Uterus (tissue), 4 donors: ENCODE data around the gene PWP1. TPM values are rescaled to one million over a fixed set of nuclear protein-coding genes. Genes with fewer than 3 reads are reported as not detected.

Source experiments
- DNase-seq, 2 donors: peaks; one replicate each; pipeline ENCODE4 v3.0.0-alpha.2; 2019 to 2020
- H3K27ac ChIP-seq, 2 donors: fragments of 200-600 bp; sonication (generic); 1 replicate in 1 of 2; 2 replicates in 1 of 2; pipeline ENCODE4 v1.5.1; 2016 to 2018
- H3K27me3 ChIP-seq, 2 donors: fragments of 200-600 bp; sonication (generic); one replicate each; pipeline ENCODE4 v1.5.1; 2018 to 2019; ENCODE audit warnings: control low read depth in 1 of 2
- H3K36me3 ChIP-seq, 2 donors: fragments of 200-600 bp; sonication (generic); one replicate each; pipeline ENCODE4 v1.5.1; 2019; ENCODE audit warnings: control low read depth in 1 of 2
- H3K4me1 ChIP-seq, 2 donors: fragments of 200-600 bp; sonication (generic); one replicate each; pipeline ENCODE4 v1.5.1; 2018 to 2019; ENCODE audit warnings: control low read depth in 1 of 2
- H3K4me3 ChIP-seq, 2 donors: fragments of 200-600 bp; sonication (generic); 1 replicate in 1 of 2; 2 replicates in 1 of 2; pipeline ENCODE4 v1.5.1; 2018 to 2019; ENCODE audit warnings: mild to moderate bottlenecking in 1 of 2
- H3K9me3 ChIP-seq, 2 donors: fragments of 200-600 bp; sonication (generic); one replicate each; pipeline ENCODE4 v1.5.1; 2019; ENCODE audit warnings: control low read depth in 1 of 2
- CTCF ChIP-seq, 4 experiments: fragments of 200-600 bp in 2 of 4; fragments of 450-650 bp in 2 of 4; sonication (generic) in 2 of 4; IDR thresholded peaks; one replicate each; pipeline ENCODE4 v1.5.1; 2016 to 2019; ENCODE audit warnings: antibody characterized with exemption in 4 of 4, mild to moderate bottlenecking in 2 of 4, moderate library complexity in 1 of 4
- POLR2A ChIP-seq, 2 donors: fragments of 450-650 bp; IDR thresholded peaks; one replicate each; pipeline ENCODE4 v1.6.1; 2016; ENCODE audit warnings: antibody characterized with exemption in 2 of 2, mild to moderate bottlenecking in 1 of 2, moderate library complexity in 1 of 2
- intact Hi-C: fragments of 100-400 bp; cut with DNase I; formaldehyde crosslinking; loops from one replicate; pipeline ENCODE4 v1.15.1; 2023; ENCODE audit warnings: low total_unique reads
- total RNA-seq, 4 donors: library from RNA; depleted of rRNA in 3 of 4; stranded (reverse); fragments of >200 nt in 3 of 4; gene quantifications; one replicate each; pipeline versions ENCODE4 v1.1.0 to v1.2.4, GENCODE V29; 2014 to 2023
- donor health status: DM: yes; HTN: yes; CAD: no.

Gene PWP1
- 10 to 100 TPM; 28.6 to 80.9 (median 63.5) TPM for total RNA-seq

GRCh38 chr12:107685360-107686248, at the start of gene PWP1:
TSS of gene PWP1 (plus strand) at chr12:107685799. CDS start at chr12:107685900, 101 bp downstream.
- intact Hi-C loops: no loop called here
- H3K9me3 ChIP-seq: no peaks in the 10 kb centered on the region
- peak; percentile 91 to 93 for DNase-seq
- H3K36me3 ChIP-seq: no peaks in the 10 kb centered on the region
- H3K27me3 ChIP-seq: no peaks in the 10 kb centered on the region
- H3K4me1 ChIP-seq: peaks cover 0 to 4% of the 10 kb centered on the region in 2 donors
- TF ChIP-seq POLR2A (IDR thresholded peaks at IDR 0.05) (peak; percentile 57 to 60), CTCF (IDR thresholded peaks at IDR 0.05) (peak in 2 of 4 experiments; percentile 9 to 30)
- H3K4me3 ChIP-seq: peak within 1 kb of the TSS; percentile 89 to 93
- peak within 1 kb of the TSS; percentile 42 to 75 for H3K27ac ChIP-seq

GRCh38 chr12:107641154-107641553, 44.4 kb upstream of the PWP1 start:
- H3K9me3 ChIP-seq: no peaks in the 10 kb centered on the region
- H3K27me3 ChIP-seq: no peaks in the 10 kb centered on the region
- H3K36me3 ChIP-seq: no peaks in the 10 kb centered on the region
- DNase-seq: no peak
- H3K27ac ChIP-seq: no peak overlapping the region
- H3K4me1 ChIP-seq: peaks cover 0 to 6% of the 10 kb centered on the region in 2 donors
- H3K4me3 ChIP-seq: no peak overlapping the region
- intact Hi-C loops: no loop called here
- TF ChIP-seq POLR2A (IDR thresholded peaks at IDR 0.05) (no peak), CTCF (IDR thresholded peaks at IDR 0.05) (no peak)

GRCh38 chr12:107642240-107642639, 43.4 kb upstream of the PWP1 start:
- H3K4me3 ChIP-seq: no peak overlapping the region
- intact Hi-C loops: no loop called here
- no peak overlapping the region for H3K27ac ChIP-seq
- H3K9me3 ChIP-seq: no peaks in the 10 kb centered on the region
- TF ChIP-seq POLR2A (IDR thresholded peaks at IDR 0.05): no peak
- no peak for TF ChIP-seq CTCF (IDR thresholded peaks at IDR 0.05)
- peaks cover 0 to 6% of the 10 kb centered on the region in 2 donors for H3K4me1 ChIP-seq
- H3K36me3 ChIP-seq: no peaks in the 10 kb centered on the region
- no peaks in the 10 kb centered on the region for H3K27me3 ChIP-seq
- no peak for DNase-seq

- Histone ChIP-seq H3K4me3 (no peak overlapping the region), H3K4me1 (peaks cover 0 to 6% of the 10 kb centered on the region in 2 donors), H3K27ac (peak overlapping the region in 1 of 2 donors; percentile 36), H3K36me3 (no peaks in the 10 kb centered on the region), H3K9me3 (no peaks in the 10 kb centered on the region), H3K27me3 (no peaks in the 10 kb centered on the region)
- peak; percentile 17 for DNase-seq
- intact Hi-C loops: no loop called here
- TF ChIP-seq POLR2A (IDR thresholded peaks at IDR 0.05) (no peak), CTCF (IDR thresholded peaks at IDR 0.05) (no peak)
These were observed 39.8 kb upstream of the PWP1 start for GRCh38 chr12:107645630-107646333.

GRCh38 chr12:107646436-107646835, 39.2 kb upstream of the PWP1 start:
- DNase-seq: no peak
- H3K4me1 ChIP-seq: peaks cover 0 to 6% of the 10 kb centered on the region in 2 donors
- H3K4me3 ChIP-seq: no peak overlapping the region
- no peak for TF ChIP-seq CTCF (IDR thresholded peaks at IDR 0.05)
- TF ChIP-seq POLR2A (IDR thresholded peaks at IDR 0.05): no peak
- no peak overlapping the region for H3K27ac ChIP-seq
- H3K36me3 ChIP-seq: no peaks in the 10 kb centered on the region
- no peaks in the 10 kb centered on the region for H3K27me3 ChIP-seq
- intact Hi-C loops: no loop called here
- H3K9me3 ChIP-seq: no peaks in the 10 kb centered on the region
